ENCODE results near the gene CDCP1.
"Not testable (repeated sequence)": the region's sequence is repeated elsewhere in the genome, so short reads cannot be mapped to it uniquely, and the experiment has no call there.

CDCP1 gene

DNA sequence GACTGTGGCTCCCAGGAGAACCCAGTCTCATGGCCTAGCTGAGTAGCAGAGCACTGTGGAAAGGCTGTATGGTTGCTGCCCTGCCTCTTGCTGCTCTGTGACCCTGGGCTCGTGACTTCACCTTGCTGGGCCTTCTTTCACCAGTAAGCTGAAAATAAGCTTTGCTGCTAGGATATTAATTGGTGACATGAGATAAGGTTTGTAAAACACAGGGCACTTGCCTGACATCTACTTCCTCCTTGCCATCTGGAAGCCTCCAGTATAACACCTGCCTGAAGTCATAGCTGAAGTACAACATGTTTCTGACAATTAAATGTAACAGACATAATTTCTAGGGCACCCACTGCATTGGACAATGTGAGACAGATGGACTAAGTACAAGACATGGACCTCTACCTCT, 66.5 kb downstream of the CDCP1 start:
- peaks cover 4% of the 10 kb centered on the region for H3K27me3 Mint-ChIP-seq
- H3K9me3 Mint-ChIP-seq (ENCODE audit: low read depth), result no peaks in the 10 kb centered on the region
- H3K27ac Mint-ChIP-seq, result no peak overlapping the region

DNA sequence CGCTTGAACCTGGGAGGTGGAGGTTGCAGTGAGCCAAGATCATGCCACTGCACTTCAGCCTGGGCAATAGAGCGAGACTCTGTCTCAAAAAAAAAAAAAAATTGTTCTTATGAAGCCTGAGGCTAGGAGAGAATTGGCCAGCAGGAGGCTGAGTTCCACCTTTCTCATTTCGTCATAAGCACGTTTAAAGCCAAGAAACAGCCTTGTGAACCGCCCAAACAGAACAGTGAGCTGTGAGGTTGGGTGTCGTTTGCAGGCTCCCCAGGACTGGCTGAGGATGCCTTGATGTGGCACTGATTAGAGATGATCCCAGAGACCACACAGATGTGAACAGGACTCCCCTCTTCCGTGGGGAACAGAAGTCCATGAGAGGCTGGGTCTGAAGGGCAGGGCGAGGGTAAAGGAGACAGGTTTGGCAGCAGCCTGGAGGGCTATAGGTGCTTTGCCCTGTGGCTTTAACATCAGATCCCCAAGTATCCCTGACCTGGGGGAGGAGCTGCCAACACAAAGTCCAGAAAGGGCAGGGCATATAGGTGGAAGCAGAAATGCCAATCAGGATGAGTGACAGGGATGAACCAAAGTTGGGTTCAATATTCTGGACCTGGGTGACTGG, 67.2 kb downstream of the CDCP1 start:
- Mint-ChIP-seq H3K27ac (no peak overlapping the region), H3K4me1 (ENCODE audit: low read depth) (no peaks in the 10 kb centered on the region), H3K36me3 (no peaks in the 10 kb centered on the region), H3K4me3 (no peak overlapping the region), H3K9me3 (ENCODE audit: low read depth) (no peaks in the 10 kb centered on the region), H3K27me3 (peaks cover 4% of the 10 kb centered on the region)

More for the DNA sequence above, 66.5 kb downstream of the CDCP1 start:
- Mint-ChIP-seq H3K4me1 (ENCODE audit: low read depth) (no peaks in the 10 kb centered on the region), H3K4me3 (no peak overlapping the region), H3K36me3 (no peaks in the 10 kb centered on the region)

DNA sequence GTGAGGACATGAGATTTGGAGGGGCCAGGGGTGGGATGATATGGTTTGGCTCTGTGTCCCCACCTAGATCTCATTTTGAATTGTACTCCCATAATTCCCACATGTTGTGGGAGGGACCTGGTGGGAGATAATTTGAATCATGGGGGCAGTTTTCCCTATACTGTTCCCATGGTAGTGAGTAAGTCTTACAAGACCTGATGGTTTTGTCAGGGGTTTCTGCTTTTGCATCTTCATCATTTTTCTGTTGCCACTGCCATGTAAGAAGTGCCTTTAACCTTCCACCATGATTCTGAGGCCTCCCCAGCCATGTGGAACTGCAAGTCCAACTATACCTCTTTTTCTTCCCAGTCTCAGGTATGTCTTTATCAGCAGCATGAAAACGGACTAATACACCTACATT, 67.9 kb downstream of the CDCP1 start:
- H3K4me1 Mint-ChIP-seq (ENCODE audit: low read depth); H3K27me3 Mint-ChIP-seq; H3K36me3 Mint-ChIP-seq; H3K4me3 Mint-ChIP-seq; H3K9me3 Mint-ChIP-seq (ENCODE audit: low read depth); H3K27ac Mint-ChIP-seq: not testable (repeated sequence)

DNA sequence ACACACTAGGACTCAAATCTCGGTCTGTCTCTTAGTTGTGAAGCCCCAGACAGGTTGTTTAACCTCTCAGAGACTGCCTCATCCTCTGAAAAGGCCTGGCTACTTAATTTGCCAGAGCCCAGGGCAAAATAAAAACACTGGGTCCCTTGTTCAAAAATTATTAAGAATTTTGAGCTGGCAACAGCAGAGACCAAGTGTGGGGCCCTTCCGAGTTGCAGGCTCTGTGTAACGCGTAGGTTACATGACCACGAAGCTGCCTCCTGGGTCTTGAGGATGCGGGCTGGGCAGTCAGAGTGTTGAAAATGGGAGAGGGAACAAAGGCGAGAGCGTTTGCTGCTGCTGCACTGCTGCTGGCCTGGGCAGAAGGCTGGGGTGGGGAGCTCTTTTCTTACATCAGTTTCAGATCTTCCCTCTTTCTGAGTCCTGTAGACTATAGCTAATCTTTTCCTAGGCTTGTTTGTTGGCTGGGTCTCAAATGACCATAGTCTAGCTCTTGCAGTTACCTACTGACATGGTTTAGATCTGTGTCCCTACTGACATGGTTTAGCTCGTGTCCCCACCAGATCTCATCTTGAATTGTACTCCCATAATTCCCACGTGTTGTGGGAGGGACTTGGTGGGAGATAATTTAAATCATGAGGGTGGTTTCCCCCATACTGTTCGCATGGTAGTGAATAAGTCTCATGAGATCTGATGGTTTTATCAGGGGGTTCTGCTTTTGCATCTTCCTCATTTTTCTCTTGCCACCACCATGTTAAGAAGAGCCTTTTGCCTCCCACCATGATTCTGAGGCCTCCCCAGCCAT, 70.2 kb downstream of the CDCP1 start:
- no peaks in the 10 kb centered on the region for H3K36me3 Mint-ChIP-seq
- peaks cover 4% of the 10 kb centered on the region for H3K27me3 Mint-ChIP-seq
- no peak overlapping the region for H3K4me3 Mint-ChIP-seq
- H3K9me3 Mint-ChIP-seq (ENCODE audit: low read depth), result no peaks in the 10 kb centered on the region
- no peaks in the 10 kb centered on the region for H3K4me1 Mint-ChIP-seq (ENCODE audit: low read depth)
- H3K27ac Mint-ChIP-seq, result no peak overlapping the region

DNA sequence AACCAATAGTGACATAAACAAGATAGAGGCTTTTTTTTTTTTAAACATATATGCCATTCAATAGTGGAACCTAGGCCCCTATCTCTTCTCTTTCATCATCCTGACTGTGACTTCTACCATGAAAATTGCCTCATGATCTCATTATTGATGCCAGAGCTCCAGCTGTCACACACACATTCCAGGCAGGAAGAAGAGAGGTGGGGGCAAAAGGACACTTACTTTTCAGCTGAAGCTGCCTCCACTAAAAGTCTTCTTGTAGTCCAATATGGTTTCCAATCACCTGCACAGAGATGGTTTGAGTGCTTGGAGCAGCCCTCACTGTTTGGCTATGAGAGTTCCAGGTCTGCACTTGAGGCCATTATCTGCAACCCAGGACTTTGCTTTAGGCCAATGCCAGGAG, 75.1 kb downstream of the CDCP1 start:
- H3K4me1 Mint-ChIP-seq (ENCODE audit: low read depth), result peaks cover 5% of the 10 kb centered on the region
- peaks cover 2% of the 10 kb centered on the region for H3K27me3 Mint-ChIP-seq
- no peaks in the 10 kb centered on the region for H3K9me3 Mint-ChIP-seq (ENCODE audit: low read depth)
- H3K4me3 Mint-ChIP-seq, result no peak overlapping the region
- no peaks in the 10 kb centered on the region for H3K36me3 Mint-ChIP-seq
- no peak overlapping the region for H3K27ac Mint-ChIP-seq

DNA sequence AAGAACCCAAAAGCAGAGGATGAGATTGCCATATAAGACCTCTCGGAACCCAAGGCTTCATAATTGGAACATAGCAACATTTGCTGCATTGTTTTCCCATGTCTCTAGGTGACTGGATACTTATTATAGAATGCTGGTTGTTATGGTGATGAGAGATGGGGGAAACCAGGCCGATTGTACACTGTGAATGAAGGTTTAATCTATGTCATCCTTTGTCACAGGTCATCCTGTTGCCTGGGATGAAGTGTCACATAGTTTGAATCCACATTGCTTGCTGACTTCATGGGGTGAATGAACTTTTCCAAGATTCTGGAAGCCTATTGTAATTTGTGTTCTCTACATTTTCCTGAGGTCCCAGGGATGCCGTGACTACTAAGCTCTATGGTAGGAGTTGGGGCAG, 78.2 kb downstream of the CDCP1 start:
- Mint-ChIP-seq H3K4me1 (ENCODE audit: low read depth) (peaks cover 23% of the 10 kb centered on the region), H3K36me3 (no peaks in the 10 kb centered on the region), H3K4me3 (no peak overlapping the region), H3K27ac (no peak overlapping the region), H3K9me3 (ENCODE audit: low read depth) (no peaks in the 10 kb centered on the region), H3K27me3 (peaks cover 6% of the 10 kb centered on the region)

DNA sequence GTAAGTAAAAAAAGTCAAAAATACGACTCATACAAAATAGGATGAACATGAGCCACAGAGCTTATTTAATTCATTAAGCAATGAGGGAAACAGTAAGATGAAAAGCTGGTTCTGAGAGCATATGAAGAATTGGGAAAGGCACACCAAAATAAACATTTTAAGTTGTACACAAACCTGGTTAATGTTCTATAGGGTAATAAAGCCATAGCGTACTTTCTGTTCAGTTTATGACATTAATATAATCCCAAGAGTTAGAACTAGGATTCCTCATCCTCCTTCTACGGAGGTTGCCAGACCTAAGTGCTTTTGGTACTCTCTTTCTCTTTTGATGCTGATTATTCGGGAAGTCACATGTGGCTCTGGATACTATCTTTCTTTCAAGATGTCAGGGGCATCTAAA, 78.7 kb downstream of the CDCP1 start:
- peaks cover 23% of the 10 kb centered on the region for H3K4me1 Mint-ChIP-seq (ENCODE audit: low read depth)
- H3K27me3 Mint-ChIP-seq, result peaks cover 6% of the 10 kb centered on the region
- no peak overlapping the region for H3K27ac Mint-ChIP-seq
- no peaks in the 10 kb centered on the region for H3K36me3 Mint-ChIP-seq
- H3K9me3 Mint-ChIP-seq (ENCODE audit: low read depth), result no peaks in the 10 kb centered on the region
- no peak overlapping the region for H3K4me3 Mint-ChIP-seq

DNA sequence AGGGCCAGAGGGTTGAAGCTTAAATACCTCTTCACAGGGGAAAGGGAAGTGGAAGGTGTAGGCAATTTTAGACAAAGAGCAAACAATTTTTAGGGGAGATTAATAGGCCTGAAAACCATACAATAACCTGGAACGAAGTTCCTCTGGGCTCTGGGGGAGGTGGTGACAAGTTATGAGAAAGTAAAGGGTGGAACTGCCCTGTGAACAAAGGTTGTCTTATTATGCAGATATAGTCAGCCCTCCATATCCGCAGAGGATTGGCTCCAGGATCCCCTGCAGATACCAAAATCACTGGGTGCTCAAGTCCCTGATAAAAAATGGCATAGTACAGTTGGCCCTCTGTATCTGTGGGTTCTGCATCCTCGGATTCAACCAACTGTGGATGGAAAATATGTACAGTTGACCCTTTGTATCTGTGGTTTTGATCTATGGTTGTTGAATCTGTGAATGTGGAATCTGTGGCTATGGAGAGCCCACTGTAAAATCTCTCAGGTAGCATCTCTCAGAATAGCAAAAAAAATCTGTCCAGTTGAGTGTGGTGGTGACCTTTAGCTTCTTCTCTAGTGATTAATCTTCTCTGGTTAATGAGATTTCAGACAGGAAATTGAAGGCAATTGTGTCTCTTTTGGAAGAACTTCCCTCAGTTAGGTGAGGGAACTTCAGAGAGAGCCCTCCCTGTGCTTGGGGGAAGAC, 79.9 kb downstream of the CDCP1 start:
- peaks cover 6% of the 10 kb centered on the region for H3K27me3 Mint-ChIP-seq
- H3K36me3 Mint-ChIP-seq, result no peaks in the 10 kb centered on the region
- no peaks in the 10 kb centered on the region for H3K9me3 Mint-ChIP-seq (ENCODE audit: low read depth)
- peaks cover 23% of the 10 kb centered on the region for H3K4me1 Mint-ChIP-seq (ENCODE audit: low read depth)
- no peak overlapping the region for H3K4me3 Mint-ChIP-seq
- peak overlapping the region; percentile 52 for H3K27ac Mint-ChIP-seq

DNA sequence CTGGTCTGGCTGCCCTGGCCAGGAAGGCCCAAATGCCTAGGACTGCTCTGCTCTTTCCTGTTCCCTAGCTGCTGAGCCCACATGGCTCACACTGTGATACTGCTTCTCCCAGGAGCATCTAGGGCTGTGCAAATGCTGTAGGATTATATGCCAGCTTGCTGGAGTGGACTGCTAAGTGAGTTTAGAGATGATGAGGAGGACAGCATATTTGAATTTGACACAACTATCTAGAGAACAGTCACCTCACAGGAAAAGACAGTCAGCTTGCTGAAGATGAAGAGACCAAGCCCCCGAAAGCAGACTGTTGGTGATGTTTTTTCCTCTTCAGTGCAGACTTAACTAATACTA, 80.8 kb downstream of the CDCP1 start:
- Mint-ChIP-seq H3K4me1 (ENCODE audit: low read depth) (peaks cover 23% of the 10 kb centered on the region), H3K36me3 (no peaks in the 10 kb centered on the region), H3K9me3 (ENCODE audit: low read depth) (no peaks in the 10 kb centered on the region), H3K27me3 (peaks cover 6% of the 10 kb centered on the region), H3K27ac (no peak overlapping the region), H3K4me3 (no peak overlapping the region)

DNA sequence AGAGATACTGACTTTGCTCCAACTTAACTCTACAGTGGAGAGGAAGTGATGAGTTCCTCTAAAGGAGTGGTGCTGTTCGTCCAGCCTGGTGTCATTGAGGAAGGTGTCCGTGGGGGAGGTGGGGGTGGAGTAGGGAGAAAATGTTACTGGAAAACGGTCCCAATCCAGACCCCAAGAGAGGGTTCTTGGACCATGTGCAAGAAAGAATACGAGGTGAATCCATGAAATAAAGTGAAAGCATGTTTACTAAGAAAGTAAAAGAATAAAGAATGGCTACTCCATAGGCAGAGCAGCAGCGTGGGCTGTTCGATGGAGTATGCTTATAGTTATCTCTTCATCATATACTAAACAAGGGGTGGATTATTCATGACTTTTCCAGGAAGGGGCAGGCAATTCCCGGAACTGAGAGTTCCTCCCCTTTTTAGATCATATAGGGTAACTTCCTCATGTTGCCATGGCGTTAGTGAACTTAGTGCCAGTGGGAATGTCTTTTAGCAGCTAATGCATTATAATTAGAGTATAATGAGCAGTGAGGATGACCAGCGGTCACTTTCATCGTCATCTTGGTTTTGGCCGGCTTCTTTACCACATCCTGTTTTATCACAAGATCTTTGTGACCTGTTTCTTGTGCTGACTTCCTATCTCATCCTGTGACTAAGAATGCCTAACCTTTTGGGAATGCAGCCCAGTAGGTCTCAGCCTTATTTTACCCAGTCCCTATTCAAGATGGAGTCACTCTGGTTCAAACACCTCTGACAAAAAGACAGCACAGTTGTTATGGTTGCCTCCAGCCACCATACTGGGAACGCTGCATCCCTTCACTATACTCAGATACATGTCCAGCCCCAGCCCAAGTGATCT, 81.4 kb downstream of the CDCP1 start:
- Mint-ChIP-seq H3K9me3 (ENCODE audit: low read depth) (no peaks in the 10 kb centered on the region), H3K27ac (peak overlapping the region; percentile 69), H3K4me3 (peak overlapping the region; percentile 69), H3K27me3 (peaks cover 6% of the 10 kb centered on the region), H3K36me3 (no peaks in the 10 kb centered on the region), H3K4me1 (ENCODE audit: low read depth) (peaks cover 23% of the 10 kb centered on the region)

DNA sequence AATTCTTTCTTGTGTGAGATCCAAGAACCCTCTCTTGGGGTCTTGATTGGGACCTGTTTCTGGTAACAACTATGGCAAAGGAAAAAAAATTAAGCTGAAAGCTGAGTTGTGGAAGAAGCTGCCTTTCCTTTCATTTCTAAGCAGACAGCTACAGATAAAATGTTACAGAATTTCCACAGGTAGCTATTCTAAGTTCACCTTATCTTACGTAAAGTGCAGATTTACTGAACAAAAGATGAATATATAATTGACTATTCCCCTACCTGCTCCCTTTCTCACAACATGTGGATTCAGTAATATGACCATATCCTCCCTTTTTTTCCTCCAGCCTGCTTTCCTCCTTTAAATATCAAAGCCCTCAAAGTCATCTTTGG, 83.5 kb downstream of the CDCP1 start:
- no peaks in the 10 kb centered on the region for H3K9me3 Mint-ChIP-seq (ENCODE audit: low read depth)
- no peak overlapping the region for H3K4me3 Mint-ChIP-seq
- no peaks in the 10 kb centered on the region for H3K36me3 Mint-ChIP-seq
- H3K4me1 Mint-ChIP-seq (ENCODE audit: low read depth), result peaks cover 28% of the 10 kb centered on the region
- H3K27ac Mint-ChIP-seq, result no peak overlapping the region
- H3K27me3 Mint-ChIP-seq, result peaks cover 6% of the 10 kb centered on the region

DNA sequence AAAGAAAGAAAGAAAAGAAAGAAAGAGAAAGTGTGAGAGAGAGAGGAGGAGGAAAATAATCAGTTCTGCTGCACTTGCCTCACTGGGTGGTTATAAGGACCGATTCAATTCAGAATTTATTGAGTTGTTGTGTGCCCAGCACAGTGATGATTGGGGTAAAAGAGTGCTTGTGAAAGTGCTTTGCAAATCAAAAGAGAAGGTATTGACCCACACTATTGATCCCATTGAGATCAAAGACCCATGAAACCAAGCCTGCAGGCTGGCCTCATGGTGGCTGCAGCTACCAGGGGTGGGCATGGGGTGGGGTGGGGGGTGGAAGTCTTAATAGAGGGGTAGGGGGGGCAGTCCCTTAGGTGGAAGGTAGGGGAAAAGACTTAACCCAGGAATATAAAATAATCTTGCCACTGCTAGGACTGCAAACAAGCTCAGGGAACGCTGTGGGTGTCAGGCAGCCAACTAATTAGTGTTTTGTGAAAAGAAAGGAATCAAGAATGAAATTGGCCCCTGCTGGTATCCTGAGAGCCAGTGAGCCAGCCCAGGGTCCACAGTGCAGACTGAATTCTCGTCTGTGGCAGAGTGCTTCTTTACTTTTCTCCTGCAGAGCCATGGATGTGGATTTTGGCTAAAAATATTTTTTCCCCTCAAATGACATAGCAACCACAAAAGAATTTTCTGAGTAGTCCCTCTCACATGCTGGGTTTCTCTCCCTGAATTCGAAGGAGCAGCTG, 85.8 kb downstream of the CDCP1 start:
- Mint-ChIP-seq H3K4me3 (no peak overlapping the region), H3K4me1 (ENCODE audit: low read depth) (peaks cover 22% of the 10 kb centered on the region), H3K27me3 (peaks cover 2% of the 10 kb centered on the region), H3K36me3 (no peaks in the 10 kb centered on the region), H3K9me3 (ENCODE audit: low read depth) (no peaks in the 10 kb centered on the region), H3K27ac (no peak overlapping the region)

DNA sequence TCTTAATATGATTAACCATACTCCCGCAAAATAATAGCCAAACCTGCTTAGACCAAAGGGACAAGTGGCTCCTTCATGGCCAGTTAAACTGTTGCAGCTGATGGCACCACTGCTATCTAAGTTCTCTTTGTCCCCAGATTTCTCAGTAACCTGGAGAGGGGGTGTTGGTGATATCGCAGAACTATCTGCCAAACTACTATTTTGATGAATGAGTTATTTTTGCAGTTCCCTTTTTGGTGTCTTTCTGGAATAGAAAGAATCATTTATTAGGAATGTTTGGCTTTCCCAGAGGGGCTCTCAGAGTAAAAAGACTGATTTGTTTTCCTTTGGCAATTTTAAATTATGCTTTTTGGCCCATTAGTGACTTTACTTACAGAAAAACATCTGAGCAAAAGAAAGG, 87.0 kb downstream of the CDCP1 start:
- Mint-ChIP-seq H3K27ac (no peak overlapping the region), H3K9me3 (ENCODE audit: low read depth) (no peaks in the 10 kb centered on the region), H3K4me3 (no peak overlapping the region), H3K27me3 (peaks cover 2% of the 10 kb centered on the region), H3K4me1 (ENCODE audit: low read depth) (peaks cover 10% of the 10 kb centered on the region), H3K36me3 (no peaks in the 10 kb centered on the region)

DNA sequence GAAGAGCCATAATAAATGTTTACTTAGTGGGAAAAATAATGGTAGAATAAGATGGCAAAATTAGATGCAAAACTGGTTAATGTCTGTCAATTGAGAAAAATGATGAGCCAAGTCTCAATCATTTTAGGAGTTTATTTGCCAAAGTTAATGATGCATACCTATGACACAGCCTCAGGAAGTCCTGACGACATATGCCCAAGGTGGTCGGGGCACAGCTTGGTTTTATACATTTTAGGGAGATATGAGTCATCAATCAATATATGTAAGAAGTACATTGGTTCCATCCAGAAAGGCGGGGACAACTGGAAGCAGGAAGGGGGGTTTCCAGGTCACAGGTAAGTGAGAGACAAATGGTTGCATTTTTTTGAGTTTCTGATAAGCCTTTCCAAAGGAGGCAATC, 88.6 kb downstream of the CDCP1 start:
- Mint-ChIP-seq H3K9me3 (ENCODE audit: low read depth) (no peaks in the 10 kb centered on the region), H3K27me3 (peaks cover 2% of the 10 kb centered on the region), H3K4me1 (ENCODE audit: low read depth) (peaks cover 14% of the 10 kb centered on the region), H3K4me3 (no peak overlapping the region), H3K36me3 (no peaks in the 10 kb centered on the region), H3K27ac (no peak overlapping the region)

All from activated naive CD8-positive, alpha-beta T cell (primary cell).